ENCODE measurements around the gene PIGZ. TPM values are rescaled to one million over a fixed set of nuclear protein-coding genes. Genes with fewer than 3 reads are reported as not detected.
A peak's percentile ranks its signal among the peaks of the same experiment; 100 is the strongest.
"Not testable (repeated sequence)": the region's sequence is repeated elsewhere in the genome, so short reads cannot be mapped to it uniquely, and the experiment has no call there.

The PIGZ gene
- total RNA-seq, 1 donor from 2014 or later: not detected

DNA sequence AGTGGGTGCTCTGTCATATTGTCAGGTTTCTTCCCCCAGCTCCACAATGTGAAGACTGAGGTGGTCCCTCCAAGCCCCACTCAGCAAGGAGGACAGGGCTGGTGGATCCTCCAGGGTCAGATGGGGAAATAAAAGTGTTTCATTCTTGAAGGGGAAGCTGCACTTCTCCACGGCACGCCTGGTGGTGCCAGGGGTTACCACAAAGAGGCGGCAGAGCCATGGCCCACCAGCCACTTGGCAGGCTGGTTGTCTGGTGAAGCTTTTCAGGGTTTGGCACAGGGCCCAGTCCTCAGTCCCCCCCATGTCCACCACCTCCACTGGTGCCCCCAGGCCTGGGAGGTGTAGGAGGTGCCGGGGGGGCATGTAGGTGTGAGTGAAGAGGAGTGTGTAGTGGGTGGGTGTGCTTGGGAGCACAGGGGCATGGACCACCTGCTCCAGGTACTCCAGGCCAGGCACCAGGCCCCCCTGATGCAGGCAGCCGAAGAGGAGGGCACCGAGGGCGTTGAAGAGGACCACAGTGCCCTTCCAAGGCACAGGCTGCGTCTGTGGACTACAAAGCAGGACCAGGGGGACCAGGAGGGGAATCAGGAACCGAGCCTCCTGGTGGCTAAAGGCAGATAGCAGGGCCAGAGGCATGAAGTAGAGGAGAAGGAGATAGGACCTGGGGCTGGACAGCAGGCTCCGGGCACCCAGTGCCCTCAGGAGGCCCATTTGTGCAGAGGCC, 21.3 kb downstream of the PIGZ start:
- no peak overlapping the region for H3K4me3 ChIP-seq
- H3K27me3 Mint-ChIP-seq (ENCODE audit: insufficient read depth, low read depth): peaks cover 12% of the 10 kb centered on the region
- TF ChIP-seq CTCF (IDR thresholded peaks at IDR 0.05) (no peak), EZH2 (IDR thresholded peaks at IDR 0.05) (no peak), EZH2phosphoT487 (IDR thresholded peaks at IDR 0.05) (no peak)

DNA sequence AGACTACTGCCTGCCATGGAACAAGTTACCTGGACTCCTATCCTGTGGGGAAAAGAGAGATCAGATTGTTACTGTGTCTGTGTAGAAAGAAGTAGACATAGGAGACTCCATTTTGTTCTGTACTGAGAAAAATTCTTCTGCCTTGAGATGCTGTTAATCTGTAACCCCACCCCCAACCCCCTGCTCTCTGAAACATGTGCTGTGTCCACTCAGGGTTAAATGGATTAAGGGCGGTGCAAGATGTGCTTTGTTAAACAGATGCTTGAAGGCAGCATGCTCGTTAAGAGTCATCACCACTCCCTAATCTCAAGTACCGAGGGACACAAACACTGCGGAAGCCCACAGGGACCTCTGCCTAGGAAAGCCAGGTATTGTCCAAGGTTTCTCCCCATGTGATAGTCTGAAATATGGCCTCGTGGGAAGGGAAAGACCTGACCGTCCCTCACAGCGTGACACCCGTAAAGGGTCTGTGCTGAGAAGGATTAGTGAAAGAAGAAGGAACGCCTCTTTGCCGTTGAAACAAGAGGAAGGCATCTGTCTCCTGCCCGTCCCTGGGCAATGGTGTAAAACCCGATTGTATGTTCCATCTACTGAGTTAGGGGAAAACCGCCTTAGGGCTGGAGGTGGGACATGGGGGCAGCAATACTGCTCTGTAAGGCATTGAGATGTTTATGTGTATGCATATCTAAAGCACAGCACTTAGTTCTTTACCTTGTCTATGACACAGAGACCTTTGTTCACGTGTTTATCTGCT, 24.4 kb downstream of the PIGZ start:
- H3K79me2 ChIP-seq (ENCODE audit: low read depth): peaks cover 48% of the 10 kb centered on the region
- peaks cover 18% of the 10 kb centered on the region for H3K4me1 ChIP-seq
- H3K4me3 ChIP-seq: peak overlapping the region; percentile 90

More for the DNA sequence above, 21.3 kb downstream of the PIGZ start:
- H3K9ac ChIP-seq: no peak overlapping the region
- peaks cover 9% of the 10 kb centered on the region for H3K4me1 ChIP-seq
- H3K9me3 Mint-ChIP-seq: no peaks in the 10 kb centered on the region
- H3K79me2 ChIP-seq (ENCODE audit: low read depth): peaks cover 21% of the 10 kb centered on the region
- no peak for DNase-seq (ENCODE audit: low spot score)
- H2AFZ ChIP-seq (replicated peaks): no peak overlapping the region
- H3K4me1 Mint-ChIP-seq: peaks cover 26% of the 10 kb centered on the region
- H3K27ac Mint-ChIP-seq: no peak overlapping the region
- H3K4me3 Mint-ChIP-seq: no peak overlapping the region
- H3K27me3 ChIP-seq: peaks cover 4% of the 10 kb centered on the region
- peaks cover 11% of the 10 kb centered on the region for H4K20me1 ChIP-seq (ENCODE audit: low read depth)
- H3K9me3 ChIP-seq (ENCODE audit: low read depth): no peaks in the 10 kb centered on the region
- H3K27ac ChIP-seq: no peak overlapping the region
- peaks cover under 1% of the 10 kb centered on the region for H3F3A ChIP-seq (ENCODE audit: low read depth)
- peaks cover 6% of the 10 kb centered on the region for H3K36me3 Mint-ChIP-seq
- H3K36me3 ChIP-seq: no peaks in the 10 kb centered on the region
- no peak overlapping the region for H3K4me2 ChIP-seq

DNA sequence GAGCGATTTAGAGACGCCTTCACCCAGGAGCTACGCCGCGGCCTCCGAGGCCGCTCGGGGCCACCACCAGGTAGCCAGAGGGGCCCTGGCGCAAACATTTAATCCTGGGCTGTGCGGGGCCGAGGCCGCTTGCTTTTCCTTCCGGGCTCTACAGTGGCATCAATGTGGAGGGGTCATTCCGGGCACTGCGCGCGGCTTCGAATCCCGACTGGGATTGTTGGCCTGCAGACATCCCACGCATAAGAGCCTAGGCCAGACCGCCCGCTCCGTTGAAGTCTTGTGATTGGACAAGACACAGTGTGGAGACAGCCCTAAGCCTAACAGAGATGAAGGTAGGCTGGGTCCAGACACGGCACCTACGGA, 25.7 kb downstream of the PIGZ start:
- TF ChIP-seq EZH2phosphoT487 (IDR thresholded peaks at IDR 0.05): no peak
- TF ChIP-seq EZH2 (IDR thresholded peaks at IDR 0.05): no peak
- no peak for TF ChIP-seq CTCF (IDR thresholded peaks at IDR 0.05)
- H3K36me3 ChIP-seq: peaks cover 10% of the 10 kb centered on the region
- peak overlapping the region; percentile 79 for H3K9ac ChIP-seq
- peak overlapping the region; percentile 90 for H3K4me3 ChIP-seq
- Mint-ChIP-seq H3K4me1 (peaks cover 33% of the 10 kb centered on the region), H3K27ac (peak overlapping the region; percentile 57), H3K9me3 (no peaks in the 10 kb centered on the region), H3K27me3 (ENCODE audit: insufficient read depth, low read depth) (peaks cover 6% of the 10 kb centered on the region), H3K4me3 (peak overlapping the region; percentile 96), H3K36me3 (peaks cover 6% of the 10 kb centered on the region)
- H3K79me2 ChIP-seq (ENCODE audit: low read depth): peaks cover 55% of the 10 kb centered on the region
- DNase-seq (ENCODE audit: low spot score): no peak
- H3K27ac ChIP-seq: peak overlapping the region; percentile 23
- peaks cover 18% of the 10 kb centered on the region for H3K4me1 ChIP-seq
- H3K27me3 ChIP-seq: no peaks in the 10 kb centered on the region
- no peaks in the 10 kb centered on the region for H3K9me3 ChIP-seq (ENCODE audit: low read depth)
- H2AFZ ChIP-seq (replicated peaks): peak overlapping the region; percentile 30
- H3K4me2 ChIP-seq: peak overlapping the region; percentile 86
- H3F3A ChIP-seq (ENCODE audit: low read depth): peaks cover 15% of the 10 kb centered on the region
- peaks cover 16% of the 10 kb centered on the region for H4K20me1 ChIP-seq (ENCODE audit: low read depth)

More for the DNA sequence above, 24.4 kb downstream of the PIGZ start:
- peak overlapping the region; percentile 96 for H3K4me3 Mint-ChIP-seq
- H3K27me3 ChIP-seq; DNase-seq (ENCODE audit: low spot score); H3K27ac Mint-ChIP-seq; H3K27me3 Mint-ChIP-seq (ENCODE audit: insufficient read depth, low read depth); H3K9me3 ChIP-seq (ENCODE audit: low read depth); H3K9ac ChIP-seq; H3K36me3 ChIP-seq; H3K27ac ChIP-seq; H2AFZ ChIP-seq (replicated peaks); H3K9me3 Mint-ChIP-seq; H3K36me3 Mint-ChIP-seq: not testable (repeated sequence)
- Histone ChIP-seq H4K20me1 (ENCODE audit: low read depth) (peaks cover 16% of the 10 kb centered on the region), H3K4me2 (peak overlapping the region; percentile 86), H3F3A (ENCODE audit: low read depth) (peaks cover 11% of the 10 kb centered on the region)
- H3K4me1 Mint-ChIP-seq: peaks cover 36% of the 10 kb centered on the region
